Measurements from ENCODE around the gene NRXN2.

DNA sequence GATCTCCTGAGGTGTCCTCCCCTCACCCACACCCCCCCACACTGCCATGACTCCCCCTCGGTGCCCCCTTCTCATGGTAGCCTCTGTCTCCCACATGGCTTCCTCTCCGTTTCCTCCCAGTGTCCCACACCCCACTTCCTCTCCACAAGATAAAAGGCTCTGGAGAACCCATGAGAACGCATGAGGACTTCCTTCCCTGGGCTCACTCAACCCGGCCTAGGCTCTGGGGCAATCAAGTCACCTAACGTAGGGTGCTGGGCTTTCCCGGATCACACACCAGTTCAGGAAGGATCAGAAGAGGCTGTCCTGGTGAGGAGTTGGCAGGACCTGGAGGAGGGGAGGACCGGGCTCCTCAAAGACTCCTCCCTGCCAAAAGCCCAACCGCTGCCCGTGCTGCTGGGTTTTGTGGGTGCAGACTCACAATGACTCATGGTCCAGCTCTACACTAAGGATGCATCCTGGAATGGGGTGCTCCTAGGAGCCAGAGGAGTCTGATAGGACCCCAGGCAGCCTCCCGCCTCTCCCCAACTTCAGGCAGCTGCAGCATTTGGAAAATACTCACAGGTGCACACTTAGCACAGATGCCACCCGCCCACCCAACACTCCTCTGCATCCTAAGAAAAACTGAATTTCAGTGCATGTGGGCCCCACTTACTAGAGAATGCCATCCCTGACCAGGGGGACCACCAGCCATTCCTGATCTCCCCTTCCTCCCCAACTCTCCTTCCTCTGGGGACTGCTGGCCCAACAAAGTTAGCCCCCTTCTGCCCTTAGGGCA is 110.9 kb downstream of the NRXN2 start:
- TF ChIP-seq, protein P1, sequence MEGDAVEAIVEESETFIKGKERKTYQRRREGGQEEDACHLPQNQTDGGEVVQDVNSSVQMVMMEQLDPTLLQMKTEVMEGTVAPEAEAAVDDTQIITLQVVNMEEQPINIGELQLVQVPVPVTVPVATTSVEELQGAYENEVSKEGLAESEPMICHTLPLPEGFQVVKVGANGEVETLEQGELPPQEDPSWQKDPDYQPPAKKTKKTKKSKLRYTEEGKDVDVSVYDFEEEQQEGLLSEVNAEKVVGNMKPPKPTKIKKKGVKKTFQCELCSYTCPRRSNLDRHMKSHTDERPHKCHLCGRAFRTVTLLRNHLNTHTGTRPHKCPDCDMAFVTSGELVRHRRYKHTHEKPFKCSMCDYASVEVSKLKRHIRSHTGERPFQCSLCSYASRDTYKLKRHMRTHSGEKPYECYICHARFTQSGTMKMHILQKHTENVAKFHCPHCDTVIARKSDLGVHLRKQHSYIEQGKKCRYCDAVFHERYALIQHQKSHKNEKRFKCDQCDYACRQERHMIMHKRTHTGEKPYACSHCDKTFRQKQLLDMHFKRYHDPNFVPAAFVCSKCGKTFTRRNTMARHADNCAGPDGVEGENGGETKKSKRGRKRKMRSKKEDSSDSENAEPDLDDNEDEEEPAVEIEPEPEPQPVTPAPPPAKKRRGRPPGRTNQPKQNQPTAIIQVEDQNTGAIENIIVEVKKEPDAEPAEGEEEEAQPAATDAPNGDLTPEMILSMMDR (IDR thresholded peaks at IDR 0.05; ENCODE audit: low read length) = no peak
- TF ChIP-seq EZH2 (optimal IDR thresholded peaks at IDR 0.05; ENCODE audit: low read depth, low read length) (no peak), EZH2phosphoT487 (IDR thresholded peaks at IDR 0.05; ENCODE audit: low read length) (no peak)

Measured in MM.1S (cell line).